K562 (cell line): ENCODE results near the gene FAM162B. TPM values are rescaled to one million over a fixed set of nuclear protein-coding genes. Genes with fewer than 3 reads are reported as not detected.

Experiments used
- ATAC-seq: fragments of 200-7000 bp; cut with Tn5 transposase; 3 replicates; pipeline ENCODE4 v1.9.1; 2020; ENCODE audit warnings: moderate library complexity
- BruUV-seq: library from RNA; stranded (reverse); fragments of 400-500 nt; replicated peaks from 2 replicates; lab custom pipeline; 2021; lab: Mats Ljungman, UMichigan
- CTCF ChIA-PET: fragments of 300-600 bp; formaldehyde crosslinking; extraction: SDS; loops from one replicate; lab custom pipeline; 2021; ENCODE audit warnings: low intra/inter-chr PET ratio; lab: Yijun Ruan, JAX
- POLR2A ChIA-PET: fragments of 300-600, 350-650 bp; sonication (Branson Sonifier 250); formaldehyde crosslinking; extraction: SDS; loops from one replicate; lab custom pipeline; 2021; ENCODE audit warnings: antibody characterized with exemption, inconsistent platforms; lab: Yijun Ruan, JAX
- DNase-seq, 4 experiments: peaks; one replicate each; pipeline versions ENCODE4 v3.0.0 to v3.0.0-alpha.2; 2011 to 2018; ENCODE audit warnings: low spot score in 3 of 4, mixed read lengths in 3 of 4; ENCODE audit errors: extremely low read depth in 1 of 4
- FAIRE-seq: peaks from 2 replicates; lab custom pipeline; 2011; peaks lifted over from hg19 to GRCh38; lab: Jason Lieb, UNC
- H2AFZ ChIP-seq: 2 replicates; pipeline ENCODE4 v1.6.0; 2011; ENCODE audit warnings: low read depth, low read length, control low read depth, inconsistent platforms
- H3K27ac ChIP-seq: fragments of 200-600 bp; 3 replicates; pipeline ENCODE4 v1.8.0; 2011; ENCODE audit warnings: low read depth, mild to moderate bottlenecking, control low read depth, inconsistent platforms, low read length, moderate library complexity, mixed read lengths; ENCODE audit errors: extremely low read depth
- H3K27me3 ChIP-seq, 2 experiments: fragments of 300-600 bp in 1 of 2; 2 replicates in 1 of 2; 3 replicates in 1 of 2; pipeline versions ENCODE4 v1.6.0 to v1.8.0; 2011; ENCODE audit warnings: inconsistent platforms in 2 of 2, low read length in 2 of 2, mild to moderate bottlenecking in 1 of 2, mixed read lengths in 1 of 2, moderate library complexity in 1 of 2; ENCODE audit not compliant: control insufficient read depth in 2 of 2, insufficient read depth in 2 of 2
- H3K36me3 ChIP-seq: fragments of 300-600 bp; 3 replicates; pipeline ENCODE4 v1.8.0; 2011; ENCODE audit warnings: mild to moderate bottlenecking, low read length, inconsistent platforms; ENCODE audit not compliant: control insufficient read depth, insufficient read depth
- H3K4me1 ChIP-seq, 2 experiments: fragments of 200-600 bp in 1 of 2; replicated peaks in 1 of 2; 2 replicates in 1 of 2; 3 replicates in 1 of 2; pipeline versions ENCODE4 v1.5.1 to v1.8.0; 2011; ENCODE audit warnings: inconsistent platforms in 2 of 2, low read length in 2 of 2, mild to moderate bottlenecking in 1 of 2, mixed read lengths in 1 of 2, moderate library complexity in 1 of 2; ENCODE audit not compliant: control insufficient read depth in 2 of 2, insufficient read depth in 2 of 2
- H3K4me2 ChIP-seq: 2 replicates; pipeline ENCODE4 v1.6.1; 2011; ENCODE audit warnings: low read length, control low read depth, inconsistent platforms, mixed read lengths; ENCODE audit not compliant: insufficient read depth
- H3K4me3 ChIP-seq: fragments of 200-600 bp; sonication (generic), shearing (Covaris generic); 2 replicates; pipeline ENCODE4 v1.5.1; 2016; ENCODE audit warnings: control low read depth, inconsistent platforms
- H3K79me2 ChIP-seq: fragments of 200-600 bp; 3 replicates; pipeline ENCODE4 v1.8.0; 2011; ENCODE audit warnings: low read length, inconsistent platforms; ENCODE audit not compliant: control insufficient read depth, insufficient read depth
- H3K9ac ChIP-seq, 2 experiments: 2 replicates each; pipeline versions ENCODE4 v1.6.0 to v1.6.1; 2011; ENCODE audit warnings: low read depth in 2 of 2, low read length in 2 of 2, control low read depth in 1 of 2, inconsistent platforms in 1 of 2, mild to moderate bottlenecking in 1 of 2, mixed read lengths in 1 of 2; ENCODE audit not compliant: insufficient read depth in 1 of 2
- H3K9me1 ChIP-seq: one replicate; pipeline ENCODE4 v1.6.0; 2011; ENCODE audit warnings: inconsistent platforms, mild to moderate bottlenecking, low read length, moderate library complexity; ENCODE audit not compliant: control insufficient read depth, insufficient read depth
- H3K9me3 ChIP-seq: replicated peaks from 2 replicates; pipeline ENCODE4 v1.5.1; 2011; ENCODE audit warnings: low read depth, low read length, inconsistent platforms; ENCODE audit not compliant: control insufficient read depth, insufficient read depth
- H4K20me1 ChIP-seq: replicated peaks from 2 replicates; pipeline ENCODE4 v1.6.1; 2011; ENCODE audit warnings: low read length, inconsistent platforms, mixed read lengths; ENCODE audit not compliant: control insufficient read depth, insufficient read depth
- ARID3B ChIP-seq: fragments of 250-450 bp; sonication (Bioruptor Pico); IDR thresholded peaks from 2 replicates; pipeline ENCODE4 v1.4.0; 2020; ENCODE audit warnings: borderline replicate concordance
- CBFA2T2 ChIP-seq: fragments of 450-650 bp; conservative IDR thresholded peaks from 2 replicates; pipeline ENCODE4 v1.6.1; 2017; ENCODE audit warnings: mild to moderate bottlenecking
- CBFB ChIP-seq: sonication (generic); formaldehyde crosslinking; IDR thresholded peaks from 2 replicates; pipeline ENCODE4 v1.4.0; 2020; ENCODE audit warnings: mild to moderate bottlenecking, missing genetic modification reagents
- CCAR2 ChIP-seq: fragments of 200-400 bp; formaldehyde crosslinking; IDR thresholded peaks from 2 replicates; pipeline ENCODE4 v1.6.1; 2017; ENCODE audit warnings: mild to moderate bottlenecking, low read depth, low read length
- JUND ChIP-seq, 2 experiments: IDR thresholded peaks; 2 replicates in 1 of 2; 3 replicates in 1 of 2; pipeline ENCODE4 v1.6.1; 2011; ENCODE audit warnings: borderline replicate concordance in 2 of 2, low read depth in 2 of 2, low read length in 2 of 2, improper control_type of control experiment in 1 of 2, missing biosample characterization in 1 of 2, missing genetic modification characterization in 1 of 2, missing genetic modification reagents in 1 of 2
- NBN ChIP-seq: fragments of 450-650 bp; IDR thresholded peaks from 2 replicates; pipeline ENCODE4 v1.6.1; 2016; ENCODE audit warnings: low read depth, mild to moderate bottlenecking
- PHF20 ChIP-seq: fragments of 450-650 bp; IDR thresholded peaks from 2 replicates; pipeline ENCODE4 v1.6.1; 2018; ENCODE audit not compliant: partially characterized antibody
- RHOXF2B ChIP-seq: fragments of 250-450 bp; sonication (Bioruptor Pico); conservative IDR thresholded peaks from 2 replicates; pipeline ENCODE4 v1.5.1; 2021
- SMAD1 ChIP-seq: fragments of 150-350 bp; IDR thresholded peaks from 2 replicates; pipeline ENCODE4 v1.6.1; 2014; ENCODE audit warnings: low read length, low read depth; ENCODE audit not compliant: partially characterized antibody
- SMC3 ChIP-seq: conservative IDR thresholded peaks from 2 replicates; pipeline ENCODE4 v1.6.1; 2011; ENCODE audit warnings: low read depth, low read length, improper control_type of control experiment; ENCODE audit not compliant: insufficient read depth
- STAG1 ChIP-seq: sonication (generic); formaldehyde crosslinking; IDR thresholded peaks from 2 replicates; pipeline ENCODE4 v1.5.0; 2020; ENCODE audit warnings: missing genetic modification reagents, borderline replicate concordance
- ZFP30 ChIP-seq: fragments of 250-450 bp; sonication (Bioruptor Pico); IDR thresholded peaks from 2 replicates; pipeline ENCODE4 v1.8.0; 2022; ENCODE audit warnings: moderate library complexity, mild to moderate bottlenecking, inconsistent platforms, borderline replicate concordance
- ZNF354B ChIP-seq: fragments of 250-450 bp; sonication (Bioruptor Pico); IDR thresholded peaks from 2 replicates; pipeline ENCODE4 v1.4.0; 2020
- whole genome bisulfite sequencing: fragments of 100-300 bp; shearing (Covaris generic); methylation state at CpG from one replicate; pipeline ENCODE4 v1.1.6; 2016; ENCODE audit warnings: low coverage, mixed read lengths; ENCODE audit not compliant: insufficient coverage; ENCODE audit errors: missing lambda C conversion rate; 5-methylcytosine and 5-hydroxymethylcytosine counted together
- in situ Hi-C: fragments of 300-500 bp; cut with MboI; formaldehyde crosslinking; loops from 4 replicates; pipeline ENCODE4 v1.15.0; 2018; ENCODE audit warnings: inconsistent platforms, mixed read lengths
- intact Hi-C: fragments of 100-400 bp; cut with micrococcal nuclease; formaldehyde crosslinking; loops from 2 replicates; pipeline ENCODE4 v1.14.2; 2022
- polyA plus RNA-seq, 8 experiments: library from polyadenylated mRNA; depleted of rRNA in 4 of 8; stranded (reverse) in 5 of 8; unstranded in 3 of 8; fragments of >200 nt; fragmentation: Nextera tagmentation in 2 of 8; fragmentation: Illumina TruSeq in 1 of 8; extraction: Ambion mirVana in 2 of 8; extraction: Trizol in 1 of 8; gene quantifications; 2 replicates each; pipeline versions ENCODE4 v1.2.1 to v1.2.3, GENCODE V29; 2011 to 2014; ENCODE audit warnings: inconsistent platforms in 1 of 8, missing spikeins in 1 of 8
- total RNA-seq, 7 experiments: library from RNA; depleted of rRNA in 6 of 7; stranded (reverse); fragments of >200 nt in 6 of 7; fragmentation: Illumina TruSeq in 2 of 7; extraction: Trizol in 2 of 7; gene quantifications; 2 replicates each; pipeline versions ENCODE4 v1.2.1 to v1.2.3, GENCODE V29; 2011 to 2021; ENCODE audit warnings: low replicate concordance in 1 of 7
- TF ChIP-seq, protein P1 (sequence below): IDR thresholded peaks from 3 replicates; pipeline ENCODE4 v1.6.1; 2011; ENCODE audit warnings: borderline replicate concordance, mild to moderate bottlenecking, moderate library complexity; ENCODE audit not compliant: insufficient read length; ENCODE audit errors: extremely low read depth
- TF ChIP-seq, protein P2 (sequence below): fragments of 450-650 bp; conservative IDR thresholded peaks from 2 replicates; pipeline ENCODE4 v1.6.1; 2016; ENCODE audit warnings: missing genetic modification characterization, low read depth, mild to moderate bottlenecking, missing compliant biosample characterization, moderate library complexity

FAM162B gene
- total and polyA plus RNA-seq, 9 of the 15 experiments (the other 6 are each of a cell fraction or from before 2014, with no cell fraction given), result not detected

DNA sequence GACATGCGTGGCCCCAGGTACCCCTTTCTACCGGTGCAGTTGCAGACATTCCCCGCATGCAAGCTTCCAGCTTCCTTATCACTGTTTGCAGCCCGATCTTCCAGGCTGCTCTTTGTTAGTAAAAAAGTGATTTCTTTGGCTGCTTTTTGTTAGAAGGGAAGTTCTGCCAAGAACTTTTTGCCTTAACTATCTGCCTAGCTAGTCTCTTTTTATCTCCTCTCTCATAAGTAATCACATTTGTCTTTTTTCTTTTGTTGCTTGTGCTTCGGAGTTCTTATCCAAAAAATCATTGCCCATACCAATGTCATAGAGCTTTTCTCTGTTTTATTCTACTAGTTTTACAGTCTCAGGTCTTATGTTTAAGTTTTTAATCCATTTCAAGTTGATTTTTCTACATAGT, 20.3 kb downstream of the FAM162B start (continued):
- TF ChIP-seq JUND (IDR thresholded peaks at IDR 0.05; ENCODE audit: borderline replicate concordance, low read depth, low read length) (no peak), JUND (tag; IDR thresholded peaks at IDR 0.05; ENCODE audit: borderline replicate concordance, low read depth, low read length) (no peak), NBN (no peak), STAG1 (no peak), ZFP30 (no peak)

DNA sequence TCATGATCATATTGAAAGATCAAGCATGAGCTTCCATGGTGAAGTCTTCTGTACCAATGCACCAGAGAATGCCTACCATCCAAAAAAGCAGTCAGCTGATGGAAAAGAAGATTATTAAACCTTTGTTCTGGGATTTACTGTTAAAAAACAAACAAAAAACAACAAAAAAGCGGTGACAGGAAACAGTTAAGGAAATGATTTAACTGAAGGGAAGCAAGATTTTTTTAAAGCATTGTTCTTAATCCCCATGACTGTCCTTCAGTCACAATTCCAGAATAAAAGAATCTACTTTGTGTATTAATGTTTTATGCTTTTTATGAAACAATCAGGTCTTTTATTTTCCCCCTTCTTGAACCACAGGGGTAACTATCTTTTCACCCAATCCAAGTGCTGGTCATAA, 23.9 kb downstream of the FAM162B start:
- Histone ChIP-seq H3K36me3 (no peaks in the 10 kb centered on the region), H3K79me2 (no peaks in the 10 kb centered on the region), H3K9me1 (no peaks in the 10 kb centered on the region), H3K27ac (no peak overlapping the region), H3K4me3 (no peak overlapping the region), H4K20me1 (no peaks in the 10 kb centered on the region), H3K4me1 (no peaks in the 10 kb centered on the region), H2AFZ (no peak overlapping the region), H3K9me3 (no peaks in the 10 kb centered on the region), H3K4me2 (no peak overlapping the region), H3K9ac (no peak overlapping the region), H3K27me3 (no peaks in the 10 kb centered on the region)
- no peak for FAIRE-seq
- no peak for ATAC-seq
- 14% methylated on average over 1 of the region's 1 CpG for whole genome bisulfite sequencing
- no TSS peak for BruUV-seq
- in situ Hi-C loops, result no loop called here
- CTCF ChIA-PET, result no interaction called here
- no peak for DNase-seq
- intact Hi-C loops, result no loop called here
- POLR2A ChIA-PET, result no interaction called here
- TF ChIP-seq, protein P1, sequence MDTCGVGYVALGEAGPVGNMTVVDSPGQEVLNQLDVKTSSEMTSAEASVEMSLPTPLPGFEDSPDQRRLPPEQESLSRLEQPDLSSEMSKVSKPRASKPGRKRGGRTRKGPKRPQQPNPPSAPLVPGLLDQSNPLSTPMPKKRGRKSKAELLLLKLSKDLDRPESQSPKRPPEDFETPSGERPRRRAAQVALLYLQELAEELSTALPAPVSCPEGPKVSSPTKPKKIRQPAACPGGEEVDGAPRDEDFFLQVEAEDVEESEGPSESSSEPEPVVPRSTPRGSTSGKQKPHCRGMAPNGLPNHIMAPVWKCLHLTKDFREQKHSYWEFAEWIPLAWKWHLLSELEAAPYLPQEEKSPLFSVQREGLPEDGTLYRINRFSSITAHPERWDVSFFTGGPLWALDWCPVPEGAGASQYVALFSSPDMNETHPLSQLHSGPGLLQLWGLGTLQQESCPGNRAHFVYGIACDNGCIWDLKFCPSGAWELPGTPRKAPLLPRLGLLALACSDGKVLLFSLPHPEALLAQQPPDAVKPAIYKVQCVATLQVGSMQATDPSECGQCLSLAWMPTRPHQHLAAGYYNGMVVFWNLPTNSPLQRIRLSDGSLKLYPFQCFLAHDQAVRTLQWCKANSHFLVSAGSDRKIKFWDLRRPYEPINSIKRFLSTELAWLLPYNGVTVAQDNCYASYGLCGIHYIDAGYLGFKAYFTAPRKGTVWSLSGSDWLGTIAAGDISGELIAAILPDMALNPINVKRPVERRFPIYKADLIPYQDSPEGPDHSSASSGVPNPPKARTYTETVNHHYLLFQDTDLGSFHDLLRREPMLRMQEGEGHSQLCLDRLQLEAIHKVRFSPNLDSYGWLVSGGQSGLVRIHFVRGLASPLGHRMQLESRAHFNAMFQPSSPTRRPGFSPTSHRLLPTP, result no peak
- no peak for TF ChIP-seq SMAD1
- TF ChIP-seq RHOXF2B (CRISPR knock-in tag), result no peak
- TF ChIP-seq ZNF354B, result no peak
- TF ChIP-seq, protein P2, sequence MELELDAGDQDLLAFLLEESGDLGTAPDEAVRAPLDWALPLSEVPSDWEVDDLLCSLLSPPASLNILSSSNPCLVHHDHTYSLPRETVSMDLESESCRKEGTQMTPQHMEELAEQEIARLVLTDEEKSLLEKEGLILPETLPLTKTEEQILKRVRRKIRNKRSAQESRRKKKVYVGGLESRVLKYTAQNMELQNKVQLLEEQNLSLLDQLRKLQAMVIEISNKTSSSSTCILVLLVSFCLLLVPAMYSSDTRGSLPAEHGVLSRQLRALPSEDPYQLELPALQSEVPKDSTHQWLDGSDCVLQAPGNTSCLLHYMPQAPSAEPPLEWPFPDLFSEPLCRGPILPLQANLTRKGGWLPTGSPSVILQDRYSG, result no peak
- no peak for TF ChIP-seq PHF20
- no peak for TF ChIP-seq ARID3B
- no peak for TF ChIP-seq SMC3
- no peak for TF ChIP-seq CCAR2
- no peak for TF ChIP-seq CBFA2T2
- TF ChIP-seq CBFB, result no peak
